ENCODE results near the gene SLC39A9. TPM values are rescaled to one million over a fixed set of nuclear protein-coding genes. Genes with fewer than 3 reads are reported as not detected.

SLC39A9 gene
- total RNA-seq, 4 donors from 2014 or later = 26.8 to 131 (median 38.7) TPM

DNA sequence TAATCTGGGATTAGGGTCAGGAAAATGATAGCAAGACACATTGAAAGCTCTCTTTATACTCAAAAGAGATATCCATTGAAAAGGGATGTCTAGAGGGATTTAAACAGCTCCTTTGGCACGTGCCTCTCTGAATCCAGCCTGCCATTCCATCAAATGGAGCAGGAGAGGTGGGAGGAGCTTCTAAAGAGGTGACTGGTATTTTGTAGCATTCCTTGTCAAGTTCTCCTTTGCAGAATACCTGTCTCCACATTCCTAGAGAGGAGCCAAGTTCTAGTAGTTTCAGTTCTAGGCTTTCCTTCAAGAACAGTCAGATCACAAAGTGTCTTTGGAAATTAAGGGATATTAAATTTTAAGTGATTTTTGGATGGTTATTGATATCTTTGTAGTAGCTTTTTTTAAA, 60.6 kb downstream of the SLC39A9 start:
- no peaks in the 10 kb centered on the region for H3K27me3 ChIP-seq
- DNase-seq = no peak
- H3K36me3 ChIP-seq = no peaks in the 10 kb centered on the region
- TF ChIP-seq POLR2A (IDR thresholded peaks at IDR 0.05) = no peak
- TF ChIP-seq, protein P1, sequence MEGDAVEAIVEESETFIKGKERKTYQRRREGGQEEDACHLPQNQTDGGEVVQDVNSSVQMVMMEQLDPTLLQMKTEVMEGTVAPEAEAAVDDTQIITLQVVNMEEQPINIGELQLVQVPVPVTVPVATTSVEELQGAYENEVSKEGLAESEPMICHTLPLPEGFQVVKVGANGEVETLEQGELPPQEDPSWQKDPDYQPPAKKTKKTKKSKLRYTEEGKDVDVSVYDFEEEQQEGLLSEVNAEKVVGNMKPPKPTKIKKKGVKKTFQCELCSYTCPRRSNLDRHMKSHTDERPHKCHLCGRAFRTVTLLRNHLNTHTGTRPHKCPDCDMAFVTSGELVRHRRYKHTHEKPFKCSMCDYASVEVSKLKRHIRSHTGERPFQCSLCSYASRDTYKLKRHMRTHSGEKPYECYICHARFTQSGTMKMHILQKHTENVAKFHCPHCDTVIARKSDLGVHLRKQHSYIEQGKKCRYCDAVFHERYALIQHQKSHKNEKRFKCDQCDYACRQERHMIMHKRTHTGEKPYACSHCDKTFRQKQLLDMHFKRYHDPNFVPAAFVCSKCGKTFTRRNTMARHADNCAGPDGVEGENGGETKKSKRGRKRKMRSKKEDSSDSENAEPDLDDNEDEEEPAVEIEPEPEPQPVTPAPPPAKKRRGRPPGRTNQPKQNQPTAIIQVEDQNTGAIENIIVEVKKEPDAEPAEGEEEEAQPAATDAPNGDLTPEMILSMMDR (IDR thresholded peaks at IDR 0.05) = no peak
- H3K9me3 ChIP-seq = no peaks in the 10 kb centered on the region
- H3K4me1 ChIP-seq = no peaks in the 10 kb centered on the region
- H3K27ac ChIP-seq = no peak overlapping the region
- H3K4me3 ChIP-seq = no peak overlapping the region
- intact Hi-C loops (cut with DNase I; ENCODE audit: low total_unique reads) = loop anchor here (5.0 kb wide), 1 partner anchor 217 kb away; no protein-coding TSS in a partner anchor

DNA sequence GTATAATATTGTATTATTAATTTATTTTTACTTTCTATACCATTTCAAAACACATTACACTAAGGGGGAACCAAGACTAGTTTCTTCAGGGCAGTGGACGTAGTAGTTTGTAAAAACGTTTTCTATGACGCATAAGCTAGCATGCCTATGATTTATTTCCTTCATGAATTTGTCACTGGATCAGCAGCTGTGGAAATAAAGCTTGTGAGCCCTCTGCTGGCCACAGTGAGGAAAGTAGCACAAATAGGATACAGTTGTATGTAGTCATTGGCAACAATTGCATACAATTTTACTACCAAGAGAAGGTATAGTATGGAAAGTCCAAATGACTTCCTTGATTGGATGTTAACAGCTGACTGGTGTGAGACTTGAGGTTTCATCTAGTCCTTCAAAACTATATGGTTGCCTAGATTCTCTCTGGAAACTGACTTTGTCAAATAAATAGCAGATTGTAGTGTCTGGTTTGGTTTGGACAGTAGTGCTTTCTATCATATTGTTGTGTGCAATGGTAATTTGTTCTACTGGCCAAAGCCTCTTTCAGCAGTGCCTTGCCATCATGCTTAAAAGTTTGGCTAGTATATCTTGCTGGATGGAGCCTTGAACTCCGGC, 61.7 kb downstream of the SLC39A9 start:
- intact Hi-C loops (cut with DNase I; ENCODE audit: low total_unique reads) = no loop called here
- Histone ChIP-seq H3K9me3 (no peaks in the 10 kb centered on the region), H3K36me3 (no peaks in the 10 kb centered on the region), H3K4me1 (no peaks in the 10 kb centered on the region), H3K4me3 (no peak overlapping the region), H3K27ac (peak overlapping the region in 1 of 2 donors; percentile 11), H3K27me3 (no peaks in the 10 kb centered on the region)
- no peak for TF ChIP-seq POLR2A (IDR thresholded peaks at IDR 0.05)
- TF ChIP-seq, protein P1 (IDR thresholded peaks at IDR 0.05) = peak; percentile 67 to 92 (median 81)
- peak; percentile 67 to 72 for DNase-seq

DNA sequence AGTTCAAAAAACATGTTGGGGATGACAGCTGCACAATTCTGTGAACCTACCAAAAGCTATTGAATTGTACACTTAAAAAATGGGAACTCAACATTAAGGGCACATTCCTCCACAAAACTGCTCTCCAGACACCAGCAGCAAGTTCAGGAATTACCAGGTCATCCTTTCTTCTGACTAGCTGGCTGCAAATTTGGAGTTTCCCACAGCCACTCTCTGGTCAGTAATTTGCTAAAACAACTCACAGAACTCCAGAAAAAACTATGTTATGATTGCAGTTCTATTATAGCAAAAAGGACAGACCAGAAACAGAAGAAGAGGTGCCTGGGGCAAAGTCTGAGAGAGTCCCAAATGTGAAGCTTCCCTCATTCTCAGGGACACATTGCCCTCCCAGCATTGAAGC, 65.9 kb downstream of the SLC39A9 start:
- H3K4me3 ChIP-seq = no peak overlapping the region
- no peaks in the 10 kb centered on the region for H3K4me1 ChIP-seq
- no peaks in the 10 kb centered on the region for H3K27me3 ChIP-seq
- TF ChIP-seq, protein P1 (IDR thresholded peaks at IDR 0.05) = no peak
- TF ChIP-seq POLR2A (IDR thresholded peaks at IDR 0.05) = no peak
- no peak for DNase-seq
- intact Hi-C loops (cut with DNase I; ENCODE audit: low total_unique reads) = no loop called here
- H3K27ac ChIP-seq = no peak overlapping the region
- H3K36me3 ChIP-seq = no peaks in the 10 kb centered on the region
- H3K9me3 ChIP-seq = no peaks in the 10 kb centered on the region

DNA sequence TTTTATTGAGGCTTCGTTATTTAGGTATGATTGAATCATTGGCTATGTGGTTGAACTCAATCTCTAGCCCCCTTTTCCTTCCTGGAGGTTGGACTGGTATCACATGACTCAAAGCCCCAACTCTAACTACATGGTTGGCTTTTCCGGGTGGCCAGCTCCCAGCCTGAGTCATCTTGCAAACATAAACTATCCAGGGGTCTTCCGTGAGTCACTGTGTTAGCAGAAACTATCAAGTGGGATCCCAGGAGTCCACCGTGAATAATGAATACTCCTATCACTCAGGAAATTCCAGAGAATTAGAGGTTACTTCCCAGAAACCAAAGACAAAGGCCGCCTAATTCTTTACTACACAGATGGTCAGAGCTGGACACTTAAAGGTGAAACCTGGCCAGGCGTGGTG, 66.3 kb downstream of the SLC39A9 start:
- H3K9me3 ChIP-seq = no peaks in the 10 kb centered on the region
- no peak for DNase-seq
- H3K27me3 ChIP-seq = no peaks in the 10 kb centered on the region
- H3K27ac ChIP-seq = no peak overlapping the region
- intact Hi-C loops (cut with DNase I; ENCODE audit: low total_unique reads) = no loop called here
- no peak overlapping the region for H3K4me3 ChIP-seq
- TF ChIP-seq, protein P1 (IDR thresholded peaks at IDR 0.05) = no peak
- no peak for TF ChIP-seq POLR2A (IDR thresholded peaks at IDR 0.05)
- no peaks in the 10 kb centered on the region for H3K36me3 ChIP-seq
- H3K4me1 ChIP-seq = no peaks in the 10 kb centered on the region

DNA sequence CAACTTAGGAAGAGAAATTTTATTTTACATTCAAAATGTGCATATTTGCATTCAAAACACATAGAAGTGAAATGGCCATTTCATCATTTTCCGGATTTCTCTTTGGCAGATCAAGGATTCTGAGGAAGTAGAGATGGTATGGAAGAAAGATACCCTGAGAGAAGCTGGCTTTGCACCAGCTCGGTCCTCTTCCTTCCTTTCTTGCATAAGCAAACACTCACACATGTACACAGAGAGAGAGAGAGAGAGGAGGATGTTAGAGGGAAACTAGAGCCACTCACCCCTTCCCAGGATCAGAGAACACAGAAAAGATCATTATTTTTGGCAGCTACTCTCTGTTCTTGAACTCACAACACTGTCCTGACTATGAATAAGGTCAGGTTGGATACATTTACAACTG, 70.5 kb downstream of the SLC39A9 start:
- Histone ChIP-seq H3K9me3 (no peaks in the 10 kb centered on the region), H3K4me3 (no peak overlapping the region), H3K27me3 (no peaks in the 10 kb centered on the region), H3K36me3 (no peaks in the 10 kb centered on the region), H3K27ac (no peak overlapping the region), H3K4me1 (no peaks in the 10 kb centered on the region)
- DNase-seq = no peak
- intact Hi-C loops (cut with DNase I; ENCODE audit: low total_unique reads) = no loop called here
- TF ChIP-seq, protein P1 (IDR thresholded peaks at IDR 0.05) = no peak
- TF ChIP-seq POLR2A (IDR thresholded peaks at IDR 0.05) = no peak

Measured in uterus (tissue), 4 donors.